WI38 (cell line): ENCODE data around the gene LSAMP.

Source experiments
- H3K4me3 ChIP-seq: 2 replicates; pipeline ENCODE4 v1.5.1; 2011; ENCODE audit warnings: low read depth, mild to moderate bottlenecking, control low read depth, low read length
- CTCF ChIP-seq: IDR thresholded peaks from 2 replicates; pipeline ENCODE4 v1.5.1; 2012; ENCODE audit warnings: low read depth, mild to moderate bottlenecking, control low read depth, low read length

Gene LSAMP

GRCh38 chr3:116070061-116070460, 375.2 kb downstream of the LSAMP start:
- no peak overlapping the region for H3K4me3 ChIP-seq
- no peak for TF ChIP-seq CTCF

- no peak for TF ChIP-seq CTCF
- no peak overlapping the region for H3K4me3 ChIP-seq
Observed at GRCh38 chr3:116069024-116069423, 376.3 kb downstream of the LSAMP start.

- no peak for TF ChIP-seq CTCF
- no peak overlapping the region for H3K4me3 ChIP-seq
Observed at GRCh38 chr3:116067326-116067725, 378.0 kb downstream of the LSAMP start.

- TF ChIP-seq CTCF = no peak
Observed at GRCh38 chr3:116065501-116065900, 379.8 kb downstream of the LSAMP start.

GRCh38 chr3:116064646-116065045, 380.6 kb downstream of the LSAMP start:
- TF ChIP-seq CTCF = no peak
- H3K4me3 ChIP-seq = no peak overlapping the region

More at GRCh38 chr3:116065501-116065900, 379.8 kb downstream of the LSAMP start:
- H3K4me3 ChIP-seq = no peak overlapping the region

GRCh38 chr3:116059421-116060096, 385.7 kb downstream of the LSAMP start:
- no peak for TF ChIP-seq CTCF
- no peak overlapping the region for H3K4me3 ChIP-seq

- TF ChIP-seq CTCF = no peak
- H3K4me3 ChIP-seq = no peak overlapping the region
Observed at GRCh38 chr3:116058844-116059243, 386.4 kb downstream of the LSAMP start.
